ENCODE measurements around the gene MTCL1. TPM values are rescaled to one million over a fixed set of nuclear protein-coding genes. Genes with fewer than 3 reads are reported as not detected.

The MTCL1 gene
- total RNA-seq, 1 experiment from 2014 or later = 11.6 TPM

- intact Hi-C loops (cut with micrococcal nuclease) = no loop called here
- H3K27me3 Mint-ChIP-seq (ENCODE audit: insufficient read depth, unreplicated experiment) = no peaks in the 10 kb centered on the region
- H3K36me3 Mint-ChIP-seq (ENCODE audit: insufficient read depth, unreplicated experiment) = peaks cover 14% of the 10 kb centered on the region
- DNase-seq (ENCODE audit: unreplicated experiment) = peak; percentile 80
- no TSS peak for BruUV-seq (replicated peaks)
- TF ChIP-seq, protein P1, sequence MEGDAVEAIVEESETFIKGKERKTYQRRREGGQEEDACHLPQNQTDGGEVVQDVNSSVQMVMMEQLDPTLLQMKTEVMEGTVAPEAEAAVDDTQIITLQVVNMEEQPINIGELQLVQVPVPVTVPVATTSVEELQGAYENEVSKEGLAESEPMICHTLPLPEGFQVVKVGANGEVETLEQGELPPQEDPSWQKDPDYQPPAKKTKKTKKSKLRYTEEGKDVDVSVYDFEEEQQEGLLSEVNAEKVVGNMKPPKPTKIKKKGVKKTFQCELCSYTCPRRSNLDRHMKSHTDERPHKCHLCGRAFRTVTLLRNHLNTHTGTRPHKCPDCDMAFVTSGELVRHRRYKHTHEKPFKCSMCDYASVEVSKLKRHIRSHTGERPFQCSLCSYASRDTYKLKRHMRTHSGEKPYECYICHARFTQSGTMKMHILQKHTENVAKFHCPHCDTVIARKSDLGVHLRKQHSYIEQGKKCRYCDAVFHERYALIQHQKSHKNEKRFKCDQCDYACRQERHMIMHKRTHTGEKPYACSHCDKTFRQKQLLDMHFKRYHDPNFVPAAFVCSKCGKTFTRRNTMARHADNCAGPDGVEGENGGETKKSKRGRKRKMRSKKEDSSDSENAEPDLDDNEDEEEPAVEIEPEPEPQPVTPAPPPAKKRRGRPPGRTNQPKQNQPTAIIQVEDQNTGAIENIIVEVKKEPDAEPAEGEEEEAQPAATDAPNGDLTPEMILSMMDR (IDR thresholded peaks at IDR 0.05; ENCODE audit: unreplicated experiment) = no peak
- peaks cover 34% of the 10 kb centered on the region for H3K4me1 Mint-ChIP-seq (ENCODE audit: insufficient read depth, unreplicated experiment)
- H3K27ac Mint-ChIP-seq (ENCODE audit: low read depth, unreplicated experiment) = peak overlapping the region; percentile 69
- POLR2A ChIA-PET = interaction anchor here (2.1 kb wide), 1 partner anchor 11 kb away, joined by 15 read pairs; no protein-coding TSS in a partner anchor
- H3K9me3 Mint-ChIP-seq (ENCODE audit: unreplicated experiment) = no peaks in the 10 kb centered on the region
- H3K4me3 Mint-ChIP-seq (ENCODE audit: unreplicated experiment) = no peak overlapping the region
- CTCF ChIA-PET = interaction anchor here (0.5 to 1.2 kb wide), 5 partner anchors 8 to 171 kb away, joined by 3 to 4 read pairs (median 3); no protein-coding TSS in a partner anchor
These were observed 105.8 kb downstream of the MTCL1 start for GRCh38 chr18:8811115-8811514.

DNA sequence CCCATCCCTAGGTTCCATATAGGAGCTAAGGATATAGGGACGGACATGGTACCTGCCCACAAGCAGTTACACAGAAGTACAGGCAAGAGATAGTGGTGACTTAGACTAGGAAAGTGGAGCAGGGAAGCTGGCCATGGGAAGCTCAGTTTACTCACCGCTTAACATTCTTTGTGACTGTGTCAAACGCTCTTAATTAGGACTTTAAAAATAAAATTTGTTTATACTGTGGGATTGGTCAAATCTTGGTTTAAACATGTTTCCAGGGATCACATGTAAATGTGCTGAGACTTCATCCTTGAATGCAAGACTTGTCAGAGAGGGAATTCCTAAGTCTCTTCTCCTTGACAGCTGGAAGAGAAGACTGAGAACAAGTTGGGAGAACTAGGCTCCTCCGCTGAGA, 107.3 kb downstream of the MTCL1 start:
- TF ChIP-seq, protein P1 (IDR thresholded peaks at IDR 0.05; ENCODE audit: unreplicated experiment) = no peak
- DNase-seq (ENCODE audit: unreplicated experiment) = no peak
- Mint-ChIP-seq H3K27me3 (ENCODE audit: insufficient read depth, unreplicated experiment) (no peaks in the 10 kb centered on the region), H3K4me3 (ENCODE audit: unreplicated experiment) (no peak overlapping the region), H3K4me1 (ENCODE audit: insufficient read depth, unreplicated experiment) (peaks cover 34% of the 10 kb centered on the region), H3K36me3 (ENCODE audit: insufficient read depth, unreplicated experiment) (peaks cover 19% of the 10 kb centered on the region), H3K9me3 (ENCODE audit: unreplicated experiment) (no peaks in the 10 kb centered on the region), H3K27ac (ENCODE audit: low read depth, unreplicated experiment) (no peak overlapping the region)
- ChIA-PET POLR2A (interaction anchor here (0.9 kb wide), 1 partner anchor 10 kb away, joined by 4 read pairs; no protein-coding TSS in a partner anchor), CTCF (interaction anchor here (0.6 to 0.7 kb wide), 2 partner anchors 106 to 554 kb away, joined by 3 read pairs; no protein-coding TSS in a partner anchor)
- no TSS peak for BruUV-seq (replicated peaks)
- intact Hi-C loops (cut with micrococcal nuclease) = no loop called here

DNA sequence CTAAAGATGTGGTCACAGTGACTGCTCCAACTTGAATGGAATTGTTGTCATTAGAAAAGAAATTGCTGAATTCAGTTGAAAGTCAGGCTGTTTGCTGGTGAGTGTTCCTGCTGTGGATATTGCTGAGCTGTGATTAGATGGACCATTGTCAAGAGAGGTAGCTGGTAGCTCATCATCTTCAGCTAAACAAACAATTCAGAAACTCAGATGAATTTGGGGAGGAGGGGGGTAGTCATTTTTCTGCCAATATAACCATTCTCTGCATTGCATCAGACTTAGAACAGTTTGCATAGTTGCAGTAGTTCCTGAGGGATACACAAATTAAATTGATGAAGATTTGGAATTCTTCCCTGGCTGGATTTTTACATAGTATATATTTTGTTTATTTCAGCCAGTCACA, 108.3 kb downstream of the MTCL1 start:
- TF ChIP-seq, protein P1 (IDR thresholded peaks at IDR 0.05; ENCODE audit: unreplicated experiment) = no peak
- Mint-ChIP-seq H3K27me3 (ENCODE audit: insufficient read depth, unreplicated experiment) (no peaks in the 10 kb centered on the region), H3K27ac (ENCODE audit: low read depth, unreplicated experiment) (no peak overlapping the region), H3K4me1 (ENCODE audit: insufficient read depth, unreplicated experiment) (peaks cover 34% of the 10 kb centered on the region), H3K9me3 (ENCODE audit: unreplicated experiment) (no peaks in the 10 kb centered on the region), H3K4me3 (ENCODE audit: unreplicated experiment) (no peak overlapping the region), H3K36me3 (ENCODE audit: insufficient read depth, unreplicated experiment) (peaks cover 26% of the 10 kb centered on the region)
- intact Hi-C loops (cut with micrococcal nuclease) = no loop called here
- POLR2A ChIA-PET = no interaction called here
- DNase-seq (ENCODE audit: unreplicated experiment) = no peak
- CTCF ChIA-PET = interaction anchor here (0.6 kb wide), 1 partner anchor 173 kb away, joined by 3 read pairs; no protein-coding TSS in a partner anchor
- no TSS peak for BruUV-seq (replicated peaks)

DNA sequence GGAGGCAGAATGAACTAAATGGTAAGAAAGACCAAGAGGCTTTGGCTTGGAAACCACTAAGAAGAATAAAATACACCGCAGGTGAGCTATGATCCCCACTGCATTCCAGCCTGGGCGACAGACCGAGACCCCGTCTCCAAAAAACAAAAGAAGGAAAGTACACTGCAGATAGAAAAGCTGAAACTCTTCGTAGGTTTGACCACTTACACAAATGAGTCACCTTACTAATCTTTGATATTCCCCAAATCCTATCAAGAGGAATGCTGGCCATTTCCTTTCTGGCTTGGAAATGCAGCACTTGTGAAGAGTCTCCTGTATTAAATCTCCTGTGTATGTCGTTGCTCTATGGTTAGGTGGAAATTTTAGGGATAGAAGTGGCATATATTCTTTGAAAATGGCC, 108.8 kb downstream of the MTCL1 start:
- H3K27ac Mint-ChIP-seq (ENCODE audit: low read depth, unreplicated experiment) = no peak overlapping the region
- H3K4me1 Mint-ChIP-seq (ENCODE audit: insufficient read depth, unreplicated experiment) = peaks cover 34% of the 10 kb centered on the region
- BruUV-seq (replicated peaks) = no TSS peak
- POLR2A ChIA-PET = no interaction called here
- H3K27me3 Mint-ChIP-seq (ENCODE audit: insufficient read depth, unreplicated experiment) = no peaks in the 10 kb centered on the region
- H3K9me3 Mint-ChIP-seq (ENCODE audit: unreplicated experiment) = no peaks in the 10 kb centered on the region
- intact Hi-C loops (cut with micrococcal nuclease) = no loop called here
- H3K4me3 Mint-ChIP-seq (ENCODE audit: unreplicated experiment) = no peak overlapping the region
- DNase-seq (ENCODE audit: unreplicated experiment) = no peak
- TF ChIP-seq, protein P1 (IDR thresholded peaks at IDR 0.05; ENCODE audit: unreplicated experiment) = no peak
- H3K36me3 Mint-ChIP-seq (ENCODE audit: insufficient read depth, unreplicated experiment) = peaks cover 26% of the 10 kb centered on the region
- CTCF ChIA-PET = no interaction called here
